HuH-7 (cell line): ENCODE measurements around the gene ZC3H18.

ENCODE experiments used
- DNase-seq: peaks from one replicate; pipeline ENCODE4 v3.0.0; 2011; ENCODE audit warnings: low spot score

The ZC3H18 gene

DNA sequence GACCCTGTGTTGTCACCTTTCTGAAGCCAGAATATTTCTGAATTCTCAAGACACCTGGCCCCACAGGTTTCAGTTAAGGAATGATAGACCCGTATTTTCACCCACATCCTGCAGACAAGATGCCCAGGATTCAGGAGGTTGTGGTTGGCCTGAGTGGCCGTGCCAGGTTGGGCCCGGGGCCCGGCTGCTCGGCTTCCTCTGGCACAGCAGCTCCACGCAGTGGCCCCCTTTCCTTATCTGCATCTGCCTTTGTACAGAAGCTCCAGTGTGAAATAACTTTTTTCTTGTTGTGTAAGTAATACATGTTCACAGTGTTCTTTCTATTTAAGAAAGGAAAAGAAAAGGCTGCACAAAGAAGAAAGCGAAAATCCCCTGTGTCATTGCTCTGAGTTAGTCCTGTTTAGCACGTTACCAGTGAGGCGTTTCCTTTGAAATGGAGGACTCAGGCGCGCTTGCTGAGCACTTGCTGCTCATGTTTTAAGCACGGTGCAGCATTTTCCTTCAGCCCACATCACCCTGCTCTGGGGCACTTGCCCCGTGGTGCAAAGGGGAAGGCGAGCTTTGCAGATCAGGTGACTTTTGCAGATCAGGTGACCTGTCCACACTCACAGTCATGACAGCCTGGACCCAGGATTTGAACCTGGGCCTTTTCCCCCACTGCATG is 12.8 kb downstream of the ZC3H18 start:
- no peak for DNase-seq

DNA sequence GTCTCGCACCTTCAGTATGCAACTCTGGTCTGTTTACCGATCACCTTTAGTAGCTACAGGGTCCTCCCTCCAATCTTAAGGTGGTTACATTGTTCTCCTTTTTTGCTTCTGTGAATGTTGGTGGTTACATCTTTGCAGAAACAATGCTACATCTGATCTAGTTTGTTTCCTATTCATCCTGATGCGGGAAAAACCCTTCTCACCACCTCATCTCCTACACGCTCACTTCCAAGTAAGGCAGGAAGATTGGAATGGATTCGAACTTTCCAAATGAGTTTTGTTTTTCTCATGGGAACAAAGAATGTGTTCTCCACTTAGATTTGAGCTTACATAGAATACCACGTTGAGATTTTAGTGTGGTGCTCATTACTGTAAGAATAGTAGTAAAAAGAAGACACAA is 14.5 kb downstream of the ZC3H18 start:
- no peak for DNase-seq

GRCh38 chr16:88585269-88585668 is 15.1 kb downstream of the ZC3H18 start:
- no peak for DNase-seq

GRCh38 chr16:88585927-88586581 is 15.9 kb downstream of the ZC3H18 start:
- no peak for DNase-seq

DNA sequence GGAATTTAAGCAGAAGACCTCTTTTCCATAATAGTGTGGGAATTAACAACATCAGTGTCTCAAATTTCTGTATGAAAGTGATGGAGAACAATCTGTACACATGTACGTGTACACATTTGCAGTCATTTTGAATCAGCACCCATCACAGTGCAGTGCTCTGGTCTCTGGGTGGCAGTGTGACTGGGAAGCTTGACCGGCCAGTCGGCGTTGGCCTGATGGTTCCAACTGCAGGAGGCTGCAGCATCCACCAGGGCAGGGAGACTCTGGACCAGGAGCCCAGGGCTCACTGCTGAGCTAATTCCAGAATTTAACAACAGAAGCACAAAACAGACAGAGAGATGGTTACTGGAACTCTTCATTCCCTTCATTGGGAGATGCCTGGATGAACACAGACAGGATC is 17.9 kb downstream of the ZC3H18 start:
- DNase-seq, result no peak

GRCh38 chr16:88588754-88589153 is 18.6 kb downstream of the ZC3H18 start:
- DNase-seq, result no peak

- no peak for DNase-seq
These were observed 19.2 kb downstream of the ZC3H18 start for GRCh38 chr16:88589441-88589840.

- no peak for DNase-seq
These were observed 21.4 kb downstream of the ZC3H18 start for GRCh38 chr16:88591577-88592021.

GRCh38 chr16:88593061-88593460 is 22.9 kb downstream of the ZC3H18 start:
- no peak for DNase-seq

DNA sequence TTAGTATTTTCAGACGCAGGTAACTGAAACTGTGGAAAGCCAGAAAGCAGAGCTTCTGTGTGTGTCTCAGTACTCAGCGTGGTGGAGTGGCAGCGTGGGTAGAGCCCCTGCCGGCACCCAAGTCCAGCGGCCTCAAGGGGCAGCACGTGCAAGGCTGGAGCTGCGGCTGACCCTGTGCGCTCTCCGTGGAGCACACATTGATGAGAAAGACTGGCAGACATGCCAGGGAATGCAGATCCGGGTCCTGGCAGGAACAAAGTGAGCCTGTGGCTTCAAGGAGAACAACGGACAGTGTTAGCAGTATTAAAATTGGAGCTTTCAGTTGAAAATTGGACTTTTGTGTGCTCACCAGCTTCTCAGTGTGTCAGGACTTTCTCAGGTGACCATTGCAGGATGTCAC is 23.3 kb downstream of the ZC3H18 start:
- DNase-seq, result no peak

DNA sequence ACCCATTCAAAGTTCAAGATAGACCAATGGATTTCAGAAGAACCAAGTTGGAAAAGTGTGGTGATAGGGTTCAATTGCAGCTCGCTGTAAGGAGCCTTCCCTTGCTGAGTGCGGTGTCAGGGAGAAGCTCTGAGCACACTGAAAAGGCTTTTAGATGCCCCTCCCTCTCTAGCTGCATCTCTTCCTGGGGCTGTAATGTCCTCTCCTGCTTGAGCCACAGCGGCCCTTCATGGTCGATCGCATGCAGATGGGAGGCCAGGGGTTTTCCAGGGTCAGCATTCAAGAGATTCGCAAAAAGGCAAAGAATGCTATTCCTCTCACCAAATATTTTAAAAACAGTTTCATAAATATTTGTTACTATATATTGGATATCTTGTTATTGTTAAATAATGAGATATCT is 23.7 kb downstream of the ZC3H18 start:
- DNase-seq, result no peak

DNA sequence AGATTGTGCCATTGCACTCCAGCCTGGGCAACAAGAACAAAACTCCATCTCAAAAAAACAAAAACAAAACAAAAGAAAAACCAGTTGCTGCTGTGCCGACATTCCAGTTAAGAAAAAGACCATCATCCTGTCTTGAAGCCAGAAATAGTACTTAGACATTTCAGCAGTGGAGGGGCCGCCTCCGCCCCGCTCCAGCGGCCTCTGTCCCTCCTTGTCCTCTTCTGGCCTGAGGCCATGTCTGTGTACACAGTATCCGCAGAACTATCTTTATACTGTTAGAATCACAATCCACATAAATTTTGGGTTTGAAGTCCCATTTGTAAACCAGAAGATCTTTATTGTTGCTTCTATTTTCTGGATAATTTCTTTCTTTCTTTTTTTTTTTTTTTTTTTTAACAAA is 24.9 kb downstream of the ZC3H18 start:
- no peak for DNase-seq

DNA sequence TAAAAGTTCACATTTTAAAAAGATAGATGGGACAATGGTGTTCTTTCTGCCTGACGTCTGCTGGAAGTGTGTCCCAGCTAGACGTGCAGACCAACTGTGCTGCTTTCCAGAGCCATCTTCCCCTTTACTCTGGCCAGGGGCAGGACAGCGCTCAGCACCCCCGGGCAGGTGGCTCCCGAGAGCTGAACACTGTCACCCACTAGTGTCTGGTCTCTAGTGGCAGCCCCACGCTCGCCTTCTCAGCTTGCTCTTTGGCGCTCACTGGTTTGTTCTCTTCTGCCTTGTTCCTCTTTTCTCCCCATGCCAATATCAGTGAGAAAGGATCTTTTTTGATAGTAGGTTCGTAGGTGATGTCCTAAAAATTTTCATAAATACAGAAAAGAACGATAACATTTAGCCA is 25.7 kb downstream of the ZC3H18 start:
- DNase-seq, result no peak

- no peak for DNase-seq
These were observed 26.3 kb downstream of the ZC3H18 start for GRCh38 chr16:88596483-88596882.

DNA sequence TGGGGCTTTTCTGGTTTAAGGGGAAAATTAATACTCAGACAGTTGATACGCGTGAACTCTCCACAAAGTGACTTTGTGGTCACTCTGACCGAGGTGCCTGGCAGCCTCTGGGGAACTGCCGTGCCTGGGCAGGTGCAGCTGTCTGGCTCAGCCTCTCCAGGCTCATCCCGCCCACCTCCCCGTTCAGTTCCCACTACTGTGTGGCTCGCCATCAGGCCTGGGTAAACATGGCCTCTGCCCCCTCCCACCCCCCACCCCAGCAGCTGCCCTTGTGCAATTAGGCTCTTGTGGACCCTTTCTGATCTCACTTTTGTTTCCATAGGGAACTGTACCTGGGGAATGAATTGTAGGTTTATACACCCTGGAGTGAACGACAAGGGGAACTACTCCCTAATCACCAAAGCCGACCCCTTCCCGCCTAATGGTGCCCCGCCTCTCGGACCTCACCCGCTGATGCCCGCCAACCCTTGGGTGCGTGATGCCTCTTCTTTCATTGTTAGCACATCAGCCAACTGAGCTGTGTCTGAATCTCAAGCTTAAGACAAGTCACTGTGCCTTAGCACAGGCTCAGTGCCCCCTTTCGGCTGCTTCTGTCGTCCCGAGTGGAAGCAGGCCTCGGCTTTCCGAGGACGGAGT is 27.8 kb downstream of the ZC3H18 start:
- no peak for DNase-seq

DNA sequence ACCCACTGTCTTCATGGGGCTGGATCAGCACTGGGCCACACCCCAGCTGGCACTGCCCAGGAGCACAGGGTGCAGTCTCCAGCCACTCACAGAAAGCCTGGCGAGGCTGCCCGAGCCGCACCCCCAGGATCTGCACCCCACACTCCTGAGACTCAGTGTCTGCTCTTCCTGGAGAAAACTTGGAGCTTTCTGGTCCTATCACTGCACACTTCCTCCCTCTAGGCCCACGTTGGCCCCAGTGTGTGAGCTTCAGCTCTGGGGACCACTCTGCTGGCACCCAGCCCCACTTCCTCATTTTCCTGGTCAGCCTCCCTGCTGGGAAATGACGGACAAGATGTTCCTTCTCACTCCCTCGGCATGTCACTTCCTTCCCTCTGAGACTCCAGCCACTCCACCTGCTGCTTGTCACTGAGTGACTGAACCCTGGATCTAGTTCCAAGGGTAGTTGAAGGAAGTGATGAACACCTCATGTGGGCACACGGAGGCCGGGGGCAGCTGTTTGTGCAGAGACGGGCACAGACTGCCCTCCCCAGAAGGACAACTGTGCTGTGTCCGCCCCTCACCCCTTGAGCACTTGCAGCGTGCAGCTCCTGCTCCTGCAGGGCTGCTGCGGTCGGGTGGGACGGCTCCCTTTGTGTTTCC is 29.0 kb downstream of the ZC3H18 start:
- no peak for DNase-seq

DNA sequence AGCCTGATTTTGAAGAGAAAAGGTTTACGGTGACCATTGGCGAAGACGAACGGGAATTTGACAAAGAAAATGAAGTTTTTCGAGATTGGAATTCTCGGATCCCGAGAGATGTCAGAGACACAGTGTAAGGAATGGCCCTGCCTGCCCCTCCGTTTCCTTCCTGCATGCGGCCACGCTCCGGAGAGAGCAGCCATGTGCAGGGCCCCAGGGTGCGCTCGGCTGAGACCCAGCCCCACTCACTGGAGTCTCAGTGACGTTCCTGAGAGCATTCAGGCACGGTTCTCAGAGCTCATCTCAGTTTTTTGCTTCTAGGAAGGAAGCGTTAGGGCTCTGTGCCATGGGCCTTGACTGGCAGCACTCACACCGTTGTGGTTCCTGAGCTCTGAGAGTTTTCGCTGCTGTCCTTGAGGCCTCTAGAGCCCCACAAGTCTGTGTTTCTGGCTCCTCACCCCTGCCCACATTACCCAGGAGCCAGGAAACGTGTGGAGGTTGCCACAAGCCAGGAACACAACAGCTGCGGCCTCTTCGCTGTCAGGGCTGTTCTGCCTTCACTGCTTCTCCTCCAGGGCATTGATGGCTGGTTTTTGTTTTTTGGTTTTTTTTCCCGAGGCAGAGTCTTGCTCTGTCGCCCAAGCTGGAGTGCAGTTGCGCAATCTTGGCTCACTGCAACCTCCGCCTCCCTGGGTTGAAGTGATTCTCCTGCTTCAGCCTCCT is 29.8 kb downstream of the ZC3H18 start:
- DNase-seq, result no peak

DNA sequence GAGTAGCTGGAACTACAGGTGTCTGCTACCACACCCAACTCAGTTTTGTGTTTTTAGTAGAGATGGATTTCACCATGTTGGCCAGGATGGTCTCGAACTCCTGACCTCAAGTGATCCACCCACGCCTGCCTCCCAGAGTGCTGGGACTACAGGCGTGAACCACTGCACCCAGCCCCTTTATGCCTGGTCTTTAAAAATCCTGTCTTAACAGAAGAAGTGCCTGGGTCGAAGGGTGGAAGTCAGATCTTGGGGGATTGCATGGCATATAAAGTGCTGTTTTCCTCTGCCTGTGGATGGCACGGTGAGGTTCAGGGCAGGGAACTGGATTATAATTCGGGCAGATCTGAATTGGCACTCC is 30.3 kb downstream of the ZC3H18 start:
- no peak for DNase-seq

- DNase-seq, result no peak
These were observed 31.3 kb downstream of the ZC3H18 start for GRCh38 chr16:88601313-88602036.

DNA sequence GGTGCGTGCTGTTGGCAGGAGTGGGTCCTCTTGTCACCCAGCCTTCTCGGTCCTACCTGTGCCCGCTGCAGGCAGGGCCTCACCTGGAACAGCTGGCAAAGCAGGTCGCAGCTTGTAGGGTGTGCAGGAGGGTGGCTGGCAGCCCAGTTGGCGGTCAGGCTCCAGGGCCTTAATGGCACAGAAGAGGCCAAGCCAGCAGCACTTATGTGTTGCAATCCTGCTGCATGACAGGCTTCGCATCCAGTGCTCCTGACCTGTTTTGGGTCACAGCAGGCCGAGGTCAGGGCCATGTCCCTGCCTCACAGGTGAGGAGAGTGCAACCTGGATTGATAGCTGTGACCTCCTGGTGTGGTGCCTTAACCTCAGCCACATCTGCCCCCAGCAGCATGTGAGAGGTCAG is 31.9 kb downstream of the ZC3H18 start:
- no peak for DNase-seq

DNA sequence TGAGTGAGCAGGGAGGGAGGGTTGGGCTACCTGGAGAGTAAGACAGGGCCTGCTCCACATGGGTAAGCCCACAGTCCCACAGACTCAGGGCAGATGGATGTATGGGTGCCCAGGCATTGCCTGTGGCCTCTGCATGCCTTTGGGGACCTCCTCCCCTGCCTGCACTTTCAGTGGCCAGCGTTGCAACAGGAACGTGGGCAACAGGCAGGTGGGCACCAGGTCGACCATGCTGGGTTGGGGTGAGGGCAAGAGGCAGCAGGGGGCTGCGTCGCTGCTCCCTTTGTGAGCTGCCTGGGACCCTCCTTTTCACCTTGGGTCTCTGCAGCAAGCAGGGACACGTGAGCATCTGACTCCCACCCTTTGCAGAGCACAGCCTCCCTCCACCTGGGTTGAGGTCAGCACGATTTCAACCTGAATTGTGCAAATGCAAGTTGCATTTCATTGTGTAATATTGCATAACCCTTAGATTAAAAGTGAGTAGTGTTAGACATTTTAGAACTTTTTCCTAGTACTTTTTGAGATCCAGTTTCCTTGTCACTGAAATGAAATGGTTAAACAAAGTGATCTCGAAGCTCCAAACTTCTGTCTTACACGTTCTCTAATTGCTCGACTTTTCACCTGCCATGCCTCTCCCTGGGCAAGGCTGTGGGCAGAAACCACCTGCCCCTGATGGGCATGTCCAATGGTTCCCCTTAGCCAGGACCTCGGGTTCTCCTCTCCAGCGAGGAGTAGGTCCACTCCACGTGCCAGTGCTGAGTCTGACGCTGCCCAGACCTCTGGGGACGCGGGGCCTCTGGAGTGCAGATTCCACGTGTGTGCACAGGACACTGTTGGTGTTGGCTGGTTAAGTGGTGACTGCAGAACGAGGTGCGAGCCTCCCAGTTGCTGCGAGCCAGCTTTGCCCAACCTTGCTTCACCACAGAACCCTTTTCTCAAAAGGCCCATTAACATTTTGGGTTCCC is 35.3 kb downstream of the ZC3H18 start:
- DNase-seq, result no peak
